Astrocyte (in vitro differentiated cells and primary cell): ENCODE measurements around the gene TTBK2. TPM values are rescaled to one million over a fixed set of nuclear protein-coding genes. Genes with fewer than 3 reads are reported as not detected.
"Not testable (repeated sequence)": the region's sequence is repeated elsewhere in the genome, so short reads cannot be mapped to it uniquely, and the experiment has no call there.

Source experiments
- DNase-seq: peaks from one replicate; pipeline ENCODE4 v3.0.0-alpha.2; 2010; ENCODE audit warnings: low read depth
- FAIRE-seq: peaks from 2 replicates; lab custom pipeline; 2011; peaks lifted over from hg19 to GRCh38; lab: Jason Lieb, UNC
- H2AFZ ChIP-seq: 2 replicates; pipeline ENCODE4 v1.6.0; 2012; ENCODE audit warnings: low read depth, low read length, inconsistent platforms
- H3K27ac ChIP-seq: 2 replicates; pipeline ENCODE4 v1.5.1; 2011; ENCODE audit warnings: low read depth, low read length, inconsistent platforms
- H3K27me3 ChIP-seq: 2 replicates; pipeline ENCODE4 v1.6.0; 2011; ENCODE audit warnings: low read length, inconsistent platforms; ENCODE audit not compliant: insufficient read depth
- H3K36me3 ChIP-seq: 2 replicates; pipeline ENCODE4 v1.5.1; 2011; ENCODE audit warnings: low read length, inconsistent platforms; ENCODE audit not compliant: insufficient read depth
- H3K4me1 ChIP-seq: 2 replicates; pipeline ENCODE4 v1.5.1; 2011; ENCODE audit warnings: low read length, inconsistent platforms; ENCODE audit not compliant: insufficient read depth
- H3K4me2 ChIP-seq: 2 replicates; pipeline ENCODE4 v1.6.0; 2012; ENCODE audit warnings: low read length, inconsistent platforms
- H3K4me3 ChIP-seq: 2 replicates; pipeline ENCODE4 v1.5.1; 2011; ENCODE audit warnings: low read depth, mild to moderate bottlenecking, low read length, inconsistent platforms; ENCODE audit not compliant: insufficient read depth
- H3K79me2 ChIP-seq: 2 replicates; pipeline ENCODE4 v1.6.0; 2012; ENCODE audit warnings: mild to moderate bottlenecking, low read length, inconsistent platforms; ENCODE audit not compliant: insufficient read depth
- H3K9ac ChIP-seq: 2 replicates; pipeline ENCODE4 v1.6.0; 2012; ENCODE audit warnings: mild to moderate bottlenecking, low read length, inconsistent platforms
- H3K9me3 ChIP-seq: 2 replicates; pipeline ENCODE4 v1.5.1; 2012; ENCODE audit warnings: low read depth, mild to moderate bottlenecking, low read length, inconsistent platforms; ENCODE audit not compliant: insufficient read depth
- H4K20me1 ChIP-seq: 2 replicates; pipeline ENCODE4 v1.6.0; 2012; ENCODE audit warnings: low read length, inconsistent platforms; ENCODE audit not compliant: insufficient read depth
- H3K27ac Mint-ChIP-seq: one replicate; pipeline ENCODE4 v1.8.0; 2021; ENCODE audit warnings: mild to moderate bottlenecking, mixed read lengths; ENCODE audit not compliant: unreplicated experiment
- H3K27me3 Mint-ChIP-seq: one replicate; pipeline ENCODE4 v1.8.0; 2021; ENCODE audit warnings: low read depth, mixed read lengths; ENCODE audit not compliant: unreplicated experiment
- H3K36me3 Mint-ChIP-seq: one replicate; pipeline ENCODE4 v1.8.0; 2021; ENCODE audit warnings: low read depth, mixed read lengths; ENCODE audit not compliant: unreplicated experiment
- H3K4me1 Mint-ChIP-seq: one replicate; pipeline ENCODE4 v1.8.0; 2021; ENCODE audit warnings: low read depth, mixed read lengths; ENCODE audit not compliant: unreplicated experiment
- H3K4me3 Mint-ChIP-seq: one replicate; pipeline ENCODE4 v1.8.0; 2021; ENCODE audit warnings: mild to moderate bottlenecking, moderate library complexity, mixed read lengths; ENCODE audit not compliant: unreplicated experiment
- H3K9me3 Mint-ChIP-seq: one replicate; pipeline ENCODE4 v1.8.0; 2021; ENCODE audit warnings: mild to moderate bottlenecking, mixed read lengths; ENCODE audit not compliant: unreplicated experiment
- CTCF ChIP-seq: IDR thresholded peaks from 2 replicates; pipeline ENCODE4 v1.5.1; 2011; ENCODE audit warnings: low read depth, mild to moderate bottlenecking, inconsistent platforms, low read length, moderate library complexity; ENCODE audit not compliant: insufficient read depth
- EZH2 ChIP-seq: IDR thresholded peaks from 2 replicates; pipeline ENCODE4 v1.6.1; 2012; ENCODE audit warnings: mild to moderate bottlenecking, low read length, inconsistent platforms; ENCODE audit not compliant: insufficient read depth
- total RNA-seq: library from RNA; stranded (reverse); gene quantifications from 2 replicates; pipeline ENCODE4 v1.2.1, GENCODE V29; 2021

The TTBK2 gene
- total RNA-seq, 1 donor from 2014 or later = 14.8 TPM

- no peaks in the 10 kb centered on the region for H3K27me3 Mint-ChIP-seq
- Histone ChIP-seq H3K4me2 (no peak overlapping the region), H3K9me3 (no peaks in the 10 kb centered on the region), H3K4me3 (no peak overlapping the region), H2AFZ (no peak overlapping the region), H3K4me1 (peaks cover 17% of the 10 kb centered on the region), H3K79me2 (peaks cover 16% of the 10 kb centered on the region), H4K20me1 (no peaks in the 10 kb centered on the region), H3K27ac (peak overlapping the region; percentile 45), H3K27me3 (no peaks in the 10 kb centered on the region), H3K9ac (no peak overlapping the region), H3K36me3 (no peaks in the 10 kb centered on the region)
- FAIRE-seq (no peak), DNase-seq (peak; percentile 29)
- H3K4me3 Mint-ChIP-seq = no peak overlapping the region
- H3K36me3 Mint-ChIP-seq = peaks cover 3% of the 10 kb centered on the region
- no peaks in the 10 kb centered on the region for H3K9me3 Mint-ChIP-seq
- no peak for TF ChIP-seq CTCF
- TF ChIP-seq EZH2 = no peak
- H3K27ac Mint-ChIP-seq = peak overlapping the region; percentile 88
- H3K4me1 Mint-ChIP-seq = peaks cover 5% of the 10 kb centered on the region
Measured at GRCh38 chr15:42891569-42891968, 29.0 kb downstream of the TTBK2 start.

GRCh38 chr15:42890161-42890913 is 30.2 kb downstream of the TTBK2 start:
- H3K36me3 ChIP-seq = no peaks in the 10 kb centered on the region
- peak overlapping the region; percentile 53 for H3K27ac ChIP-seq
- FAIRE-seq = peak; percentile 45

GRCh38 chr15:42887384-42887783 is 33.2 kb downstream of the TTBK2 start:
- H3K4me3 Mint-ChIP-seq, H3K4me1 Mint-ChIP-seq, H3K4me2 ChIP-seq, H3K36me3 ChIP-seq, H3K4me3 ChIP-seq, H3K27ac Mint-ChIP-seq, H3K36me3 Mint-ChIP-seq, H3K27me3 Mint-ChIP-seq, H3K27ac ChIP-seq, DNase-seq, H3K9me3 ChIP-seq, H4K20me1 ChIP-seq, H2AFZ ChIP-seq, H3K9ac ChIP-seq, H3K27me3 ChIP-seq, H3K9me3 Mint-ChIP-seq, FAIRE-seq: not testable (repeated sequence)
- Histone ChIP-seq H3K79me2 (peaks cover 12% of the 10 kb centered on the region), H3K4me1 (peaks cover 17% of the 10 kb centered on the region)

More at GRCh38 chr15:42890161-42890913, 30.2 kb downstream of the TTBK2 start:
- H3K4me2 ChIP-seq = peak overlapping the region; percentile 58
- no peaks in the 10 kb centered on the region for H3K27me3 ChIP-seq
- no peak overlapping the region for H2AFZ ChIP-seq
- H3K9me3 ChIP-seq = no peaks in the 10 kb centered on the region
- no peak overlapping the region for H3K4me3 ChIP-seq
- H3K27ac Mint-ChIP-seq = peak overlapping the region; percentile 71
- DNase-seq = peak; percentile 98
- peaks cover 5% of the 10 kb centered on the region for H3K4me1 Mint-ChIP-seq
- H3K79me2 ChIP-seq = peaks cover 16% of the 10 kb centered on the region
- no peak for TF ChIP-seq EZH2
- no peak for TF ChIP-seq CTCF
- H4K20me1 ChIP-seq = no peaks in the 10 kb centered on the region
- H3K36me3 Mint-ChIP-seq = peaks cover 5% of the 10 kb centered on the region
- H3K9ac ChIP-seq = peak overlapping the region; percentile 44
- peaks cover 17% of the 10 kb centered on the region for H3K4me1 ChIP-seq
- peaks cover 3% of the 10 kb centered on the region for H3K9me3 Mint-ChIP-seq
- H3K27me3 Mint-ChIP-seq = no peaks in the 10 kb centered on the region
- H3K4me3 Mint-ChIP-seq = no peak overlapping the region
